Activated CD4-positive, alpha-beta T cell treated with anti-CD3 and anti-CD28 coated beads, Interleukin-2, amount 50 U/mL, for 1 hour (primary cell): ENCODE results near the gene RCAN2.

ENCODE experiments used
- DNase-seq: peaks from one replicate; pipeline ENCODE4 v3.0.0-alpha.2; 2020

Gene RCAN2

DNA sequence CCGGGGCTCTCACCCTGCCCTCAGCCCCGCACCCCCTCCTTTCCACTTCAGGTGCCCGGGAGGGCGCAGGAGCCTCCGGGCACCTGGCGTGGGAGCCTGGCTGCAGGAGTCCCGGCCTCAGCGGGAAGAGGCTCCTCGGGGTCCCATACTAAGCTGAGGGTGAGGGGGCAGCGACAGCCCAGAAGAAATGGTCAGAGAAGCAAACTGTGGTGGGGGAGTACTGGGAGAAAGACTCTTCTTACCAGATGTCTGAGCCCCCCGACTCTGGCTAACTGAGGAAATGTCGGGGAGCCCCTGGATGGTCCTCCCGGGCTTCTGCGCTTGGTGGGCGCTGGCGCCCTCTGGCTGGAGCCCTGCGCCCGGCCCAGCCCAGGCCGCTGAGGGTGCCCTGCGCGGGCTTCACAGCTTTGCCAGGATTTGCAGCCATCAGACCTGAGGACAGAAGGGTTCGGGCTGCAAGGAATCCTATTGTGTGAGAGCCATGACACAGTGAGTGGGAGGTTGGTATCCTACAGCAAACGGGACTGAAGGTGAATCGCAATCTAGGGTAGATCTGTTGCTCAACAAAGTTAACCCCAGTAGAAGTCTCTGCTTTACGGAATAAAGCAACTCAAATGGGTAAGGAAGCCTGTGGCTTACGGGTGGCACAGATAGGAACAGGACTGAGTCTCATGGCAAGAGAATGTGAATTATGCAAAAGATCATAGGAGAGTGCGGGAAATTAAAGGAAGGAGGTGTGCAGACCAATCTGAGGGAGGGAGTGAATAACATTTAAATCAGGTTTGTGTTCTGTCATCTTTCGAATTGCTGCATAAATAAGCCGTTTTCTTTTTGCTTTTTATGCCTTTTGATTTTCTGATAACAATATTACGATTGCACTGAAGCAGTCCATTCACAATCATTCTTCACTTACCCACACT is 639 bp upstream of the RCAN2 start:
- no peak for DNase-seq

- DNase-seq = no peak
Observed at GRCh38 chr6:46490425-46491200, 636 bp downstream of the RCAN2 start.

DNA sequence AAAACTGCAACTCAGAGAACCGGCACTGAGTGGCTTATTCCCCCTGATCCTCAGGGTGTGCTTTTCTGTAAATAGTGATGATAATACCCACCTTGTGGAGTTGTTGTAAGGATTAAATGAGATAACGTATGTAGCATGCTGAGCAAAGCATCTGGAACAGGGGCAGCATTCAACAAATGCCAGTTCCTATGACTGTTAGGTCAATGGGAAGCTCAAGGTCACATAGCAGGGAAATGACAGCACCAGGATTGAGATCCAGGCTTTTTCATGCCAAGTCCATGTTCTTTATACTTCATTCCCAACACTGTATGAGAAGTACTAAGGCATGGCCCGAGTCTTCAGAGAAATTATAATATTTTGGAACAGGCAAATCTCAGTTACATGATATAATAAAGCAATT is 5.1 kb downstream of the RCAN2 start:
- no peak for DNase-seq

DNA sequence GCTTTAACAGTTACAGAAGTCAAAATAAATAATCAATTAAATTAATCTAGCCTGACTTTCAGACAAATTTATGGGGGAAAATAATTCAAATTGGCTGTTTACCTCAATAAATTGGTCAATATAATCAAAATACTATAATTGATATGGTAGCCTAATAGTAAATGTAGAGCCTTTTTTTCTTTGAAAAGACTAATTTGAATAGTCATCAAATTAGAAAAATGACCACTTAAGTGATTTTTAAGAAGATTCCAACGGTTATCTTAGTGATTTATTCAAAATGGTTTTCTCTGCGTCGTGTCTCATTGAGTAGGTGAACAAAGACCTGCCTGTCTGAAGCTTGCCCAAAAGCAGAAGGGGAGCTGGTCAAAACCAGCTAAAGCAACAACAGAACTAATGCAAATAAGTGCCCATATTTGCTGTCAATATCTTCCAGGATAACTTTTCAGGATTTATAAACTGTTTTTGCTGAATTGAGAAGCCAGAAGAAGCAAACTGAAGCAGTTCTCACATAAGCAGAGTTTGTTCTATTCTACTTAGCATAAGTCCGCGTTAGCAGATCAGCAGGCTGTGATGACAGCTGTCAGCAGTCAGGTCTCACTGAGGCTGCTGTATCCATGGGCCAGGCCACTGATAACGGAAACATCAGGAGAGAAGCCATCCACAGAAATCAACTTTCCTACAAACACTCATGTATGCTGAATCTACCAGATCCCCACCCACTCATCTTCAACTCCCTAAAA is 7.0 kb downstream of the RCAN2 start:
- no peak for DNase-seq

DNA sequence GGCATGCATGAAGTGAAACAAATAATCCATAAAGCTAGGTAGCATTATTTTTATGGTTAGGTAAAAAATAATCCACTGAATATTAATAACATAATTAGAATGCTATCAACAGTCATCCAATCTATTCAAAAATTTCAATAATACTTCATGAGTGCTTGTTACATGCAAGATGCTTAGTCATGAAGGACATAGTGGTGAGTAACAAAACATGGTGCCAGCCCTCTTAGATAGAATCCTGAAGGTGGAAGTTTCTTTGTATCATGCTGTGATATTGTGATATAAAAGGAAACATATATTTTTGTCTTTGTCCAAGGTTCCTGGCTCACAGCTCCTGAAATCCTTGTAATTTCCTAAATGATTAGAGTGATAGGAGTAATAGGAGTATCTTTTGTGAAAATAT is 14.9 kb downstream of the RCAN2 start:
- no peak for DNase-seq

DNA sequence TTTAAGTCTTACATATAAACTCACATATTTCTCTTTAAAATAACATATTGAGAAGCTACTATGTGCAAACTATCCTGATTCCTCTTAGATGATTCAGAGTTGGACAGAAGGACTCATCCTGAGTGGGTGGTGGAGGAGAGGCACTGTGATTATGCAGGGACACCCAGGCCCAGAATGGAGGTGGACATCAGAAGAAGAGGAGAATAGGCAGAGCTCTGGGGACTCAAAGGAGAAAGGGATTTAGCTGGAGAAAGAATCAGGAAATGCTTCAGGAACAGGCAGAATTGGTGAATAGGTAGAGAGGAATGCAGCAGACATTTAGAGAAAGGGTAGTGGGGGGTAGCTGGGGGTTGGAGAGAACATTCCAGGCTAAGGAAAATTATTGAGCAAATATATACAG is 17.4 kb downstream of the RCAN2 start:
- DNase-seq = no peak

DNA sequence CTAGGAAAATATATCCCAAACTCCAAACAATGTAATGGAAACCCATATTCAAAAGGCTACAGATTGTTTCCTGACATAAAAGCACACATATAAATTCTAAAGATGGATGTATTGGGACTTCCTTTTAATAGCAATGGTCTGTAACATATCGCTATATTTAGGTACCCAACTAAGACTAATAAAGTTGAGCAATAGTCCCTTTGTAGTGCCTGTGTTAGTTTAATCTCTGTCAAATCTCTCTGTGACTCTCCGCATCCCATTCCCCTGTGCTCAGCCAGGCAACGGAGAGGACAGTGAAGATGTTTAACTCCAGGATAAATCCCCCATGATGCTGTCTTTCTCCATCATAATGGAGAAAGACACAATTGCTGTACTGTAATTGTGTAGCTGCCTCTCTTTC is 19.0 kb downstream of the RCAN2 start:
- no peak for DNase-seq

- DNase-seq = no peak
Observed at GRCh38 chr6:46469021-46469420, 22.2 kb downstream of the RCAN2 start.

- no peak for DNase-seq
Observed at GRCh38 chr6:46468403-46469010, 22.7 kb downstream of the RCAN2 start.

GRCh38 chr6:46466570-46466969 is 24.7 kb downstream of the RCAN2 start:
- no peak for DNase-seq

DNA sequence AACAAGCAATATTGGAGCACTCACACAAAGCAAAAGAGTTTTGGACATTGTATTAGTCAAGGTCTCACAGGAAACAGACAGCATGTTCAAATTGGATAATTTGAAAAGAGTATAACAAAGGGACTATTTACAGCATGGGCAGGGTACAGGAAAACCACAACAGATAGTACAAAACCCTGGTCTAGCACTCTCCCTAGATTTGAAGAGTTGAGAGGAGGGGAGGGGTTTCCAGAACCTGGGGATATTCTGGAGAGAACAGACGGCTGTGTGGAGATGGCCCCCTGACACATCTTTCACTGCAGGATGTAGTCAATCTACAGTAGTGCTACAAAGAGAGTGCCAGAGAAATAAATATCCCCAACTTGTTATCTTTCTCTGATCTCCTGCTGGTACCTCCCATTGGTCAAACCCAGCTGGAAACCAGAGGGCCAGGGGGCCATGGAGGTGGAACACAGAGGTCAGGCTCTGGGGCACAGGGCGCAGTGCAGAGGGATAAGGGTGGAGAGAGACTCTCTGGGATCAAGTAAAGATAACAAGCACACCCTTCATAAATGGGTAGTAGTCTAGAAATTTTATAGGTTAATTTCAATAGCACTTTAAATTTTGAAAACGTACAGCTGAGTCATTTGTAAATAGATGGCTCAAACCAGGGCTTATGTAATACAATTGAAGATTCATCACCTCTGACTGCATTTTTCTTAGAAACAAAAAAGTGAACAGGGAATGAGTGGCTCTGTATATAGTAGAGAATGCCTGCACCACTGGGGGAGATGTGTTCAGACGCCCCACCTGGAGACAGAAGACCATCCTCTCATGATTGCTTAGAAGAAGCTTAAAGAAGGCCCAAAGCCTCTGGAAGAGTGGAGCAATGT is 25.7 kb downstream of the RCAN2 start:
- no peak for DNase-seq

- DNase-seq = no peak
Observed at GRCh38 chr6:46456297-46456696, 35.0 kb downstream of the RCAN2 start.

DNA sequence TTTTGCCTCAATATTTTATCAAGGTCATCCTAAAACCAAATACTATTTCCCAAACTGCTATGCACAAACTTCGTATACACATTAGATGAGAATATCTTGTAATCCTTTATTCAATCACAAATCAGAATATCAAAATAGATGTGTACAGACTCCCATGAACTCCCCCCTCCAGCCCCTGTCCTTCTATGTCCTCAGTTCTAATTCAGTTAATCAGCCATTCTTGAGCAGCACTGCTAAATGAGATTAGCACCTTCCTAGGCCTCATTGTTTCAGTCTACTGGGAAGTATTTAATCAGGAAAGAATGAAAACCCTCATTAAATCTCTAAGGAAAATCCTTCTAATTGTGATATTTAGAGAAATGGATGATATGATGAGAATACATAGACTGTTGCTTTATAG is 36.6 kb downstream of the RCAN2 start:
- no peak for DNase-seq

- DNase-seq = no peak
Observed at GRCh38 chr6:46453741-46454316, 37.4 kb downstream of the RCAN2 start.

- no peak for DNase-seq
Observed at GRCh38 chr6:46453216-46453615, 38.0 kb downstream of the RCAN2 start.

DNA sequence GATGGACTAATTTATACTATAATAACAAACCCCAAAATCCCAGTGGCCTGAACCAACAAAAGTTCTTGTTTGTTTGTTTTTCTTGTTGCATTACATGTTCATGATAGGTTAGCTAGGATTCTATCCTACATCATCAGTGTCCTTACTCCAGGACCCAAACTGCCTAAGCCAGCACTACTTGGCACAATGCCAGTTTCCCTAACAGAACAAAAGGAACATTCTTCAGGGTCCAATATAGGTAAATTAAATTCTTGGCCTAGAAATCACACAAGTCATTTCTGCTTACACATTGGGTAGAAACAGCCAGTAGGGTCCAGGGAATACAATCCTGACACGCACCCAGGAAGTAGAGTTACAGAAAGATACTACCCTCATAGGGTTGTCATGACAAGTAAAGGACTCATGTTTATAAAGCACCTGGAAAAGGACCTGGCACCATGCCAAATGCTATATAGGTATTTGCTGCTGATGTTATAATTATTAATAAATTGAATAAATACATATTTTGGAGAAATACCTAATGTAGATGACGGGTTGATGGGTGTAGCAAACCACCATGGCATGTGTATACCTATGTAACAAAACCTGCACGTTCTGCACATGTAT is 38.8 kb downstream of the RCAN2 start:
- DNase-seq = no peak

DNA sequence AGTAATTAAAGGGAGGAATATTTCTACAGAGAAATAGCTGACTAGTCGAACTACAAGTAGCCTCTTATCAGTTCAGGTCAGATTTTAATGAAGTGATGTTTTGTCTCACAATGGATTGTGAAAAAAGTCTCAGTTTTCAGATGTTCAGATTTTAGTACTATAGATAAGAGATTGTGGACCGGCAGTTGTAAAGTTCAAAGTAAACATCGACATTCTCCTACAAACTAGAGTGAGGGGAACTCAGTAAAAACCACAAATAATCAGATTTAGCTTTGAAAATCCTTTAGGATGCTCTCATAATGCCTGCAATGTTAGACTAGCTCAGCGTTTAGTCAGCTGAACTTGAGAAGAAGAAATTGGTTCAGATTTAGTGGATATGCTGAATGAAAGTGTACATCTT is 39.9 kb downstream of the RCAN2 start:
- DNase-seq = no peak

GRCh38 chr6:46444772-46445454 is 46.3 kb downstream of the RCAN2 start:
- no peak for DNase-seq

GRCh38 chr6:46443623-46444022 is 47.6 kb downstream of the RCAN2 start:
- DNase-seq = no peak

GRCh38 chr6:46440641-46441040 is 50.6 kb downstream of the RCAN2 start:
- DNase-seq = no peak

DNA sequence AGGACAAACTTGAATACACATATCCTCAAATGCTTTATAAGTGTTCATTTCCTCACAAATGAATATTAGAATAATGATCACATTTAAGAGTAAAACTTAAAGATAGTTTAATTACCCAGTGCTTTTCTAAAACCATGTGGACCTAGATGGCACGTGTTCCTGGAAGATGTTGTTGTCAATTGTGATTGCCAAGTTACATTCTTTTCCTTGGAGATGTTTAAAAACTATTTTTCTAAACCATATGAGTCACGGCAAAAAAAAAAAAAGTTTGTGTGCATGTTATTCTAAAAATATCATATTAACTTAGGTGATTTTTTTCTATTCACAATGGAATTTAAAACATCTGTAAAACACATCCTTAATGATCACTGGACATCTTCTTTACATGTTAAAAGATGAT is 51.1 kb downstream of the RCAN2 start:
- DNase-seq = no peak
